ENCODE results near the gene ALPK1. TPM values are rescaled to one million over a fixed set of nuclear protein-coding genes. Genes with fewer than 3 reads are reported as not detected.

ALPK1 gene
- total RNA-seq, 1 donor from 2014 or later, result 5.1 TPM

- intact Hi-C loops (cut with micrococcal nuclease), result no loop called here
- peak; percentile 23 for DNase-seq
- ATAC-seq, result no peak
Measured at GRCh38 chr4:112361181-112361791, 64.1 kb downstream of the ALPK1 start.

- no peak for ATAC-seq
- intact Hi-C loops (cut with micrococcal nuclease), result no loop called here
- no peak for DNase-seq
Measured at GRCh38 chr4:112370466-112370865, 73.3 kb downstream of the ALPK1 start.

GRCh38 chr4:112371361-112371760, 74.2 kb downstream of the ALPK1 start:
- no peak for DNase-seq
- no peak for ATAC-seq
- intact Hi-C loops (cut with micrococcal nuclease), result no loop called here

- intact Hi-C loops (cut with micrococcal nuclease), result no loop called here
- no peak for DNase-seq
- no peak for ATAC-seq
Measured at GRCh38 chr4:112374850-112375249, 77.7 kb downstream of the ALPK1 start.

GRCh38 chr4:112377171-112377570, 80.0 kb downstream of the ALPK1 start:
- no peak for DNase-seq
- ATAC-seq, result no peak
- intact Hi-C loops (cut with micrococcal nuclease), result no loop called here

- ATAC-seq, result no peak
Measured at GRCh38 chr4:112377594-112378242, 80.5 kb downstream of the ALPK1 start.

GRCh38 chr4:112378243-112378620, 81.1 kb downstream of the ALPK1 start:
- no peak for ATAC-seq
- DNase-seq, result no peak
- intact Hi-C loops (cut with micrococcal nuclease), result no loop called here

More at GRCh38 chr4:112377594-112378242, 80.5 kb downstream of the ALPK1 start:
- intact Hi-C loops (cut with micrococcal nuclease), result no loop called here
- DNase-seq, result no peak

- ATAC-seq (no peak), DNase-seq (no peak)
- intact Hi-C loops (cut with micrococcal nuclease), result no loop called here
Measured at GRCh38 chr4:112378858-112379257, 81.7 kb downstream of the ALPK1 start.

- no peak for ATAC-seq
- intact Hi-C loops (cut with micrococcal nuclease), result no loop called here
- DNase-seq, result peak; percentile 24
Measured at GRCh38 chr4:112379306-112379705, 82.1 kb downstream of the ALPK1 start.

- DNase-seq, result no peak
- intact Hi-C loops (cut with micrococcal nuclease), result no loop called here
- no peak for ATAC-seq
Measured at GRCh38 chr4:112381996-112382692, 85.0 kb downstream of the ALPK1 start.

- intact Hi-C loops (cut with micrococcal nuclease), result no loop called here
- no peak for ATAC-seq
- no peak for DNase-seq
Measured at GRCh38 chr4:112386071-112386470, 88.9 kb downstream of the ALPK1 start.

- ATAC-seq (no peak), DNase-seq (no peak)
- intact Hi-C loops (cut with micrococcal nuclease), result no loop called here
Measured at GRCh38 chr4:112402098-112402497, 104.9 kb downstream of the ALPK1 start.

GRCh38 chr4:112403101-112403945, 106.2 kb downstream of the ALPK1 start:
- DNase-seq, result no peak
- no peak for ATAC-seq
- intact Hi-C loops (cut with micrococcal nuclease), result no loop called here

GRCh38 chr4:112410364-112410763, 113.2 kb downstream of the ALPK1 start:
- intact Hi-C loops (cut with micrococcal nuclease), result no loop called here
- no peak for DNase-seq
- ATAC-seq, result no peak

- intact Hi-C loops (cut with micrococcal nuclease), result no loop called here
- DNase-seq (no peak), ATAC-seq (no peak)
Measured at GRCh38 chr4:112410804-112411203, 113.6 kb downstream of the ALPK1 start.

GRCh38 chr4:112411781-112412550, 114.8 kb downstream of the ALPK1 start:
- DNase-seq, result peak; percentile 29

GRCh38 chr4:112416464-112416863, 119.3 kb downstream of the ALPK1 start:
- ATAC-seq (no peak), DNase-seq (no peak)
- intact Hi-C loops (cut with micrococcal nuclease), result no loop called here

More at GRCh38 chr4:112411781-112412550, 114.8 kb downstream of the ALPK1 start:
- intact Hi-C loops (cut with micrococcal nuclease), result no loop called here
- no peak for ATAC-seq

- ATAC-seq, result no peak
Measured at GRCh38 chr4:112418092-112418491, 120.9 kb downstream of the ALPK1 start.

GRCh38 chr4:112421911-112422310, 124.7 kb downstream of the ALPK1 start:
- DNase-seq (no peak), ATAC-seq (no peak)
- intact Hi-C loops (cut with micrococcal nuclease), result no loop called here

More at GRCh38 chr4:112418092-112418491, 120.9 kb downstream of the ALPK1 start:
- intact Hi-C loops (cut with micrococcal nuclease), result no loop called here
- DNase-seq, result no peak

All from left ventricle myocardium superior (tissue), 1 donor.